Activated gamma-delta T cell treated with anti-CD3 and anti-CD28 coated beads, Interleukin-2, amount 50 U/mL, for 16 hours (primary cell): ENCODE data around the gene HTR1E.
"Not testable (repeated sequence)": the region's sequence is repeated elsewhere in the genome, so short reads cannot be mapped to it uniquely, and the experiment has no call there.

Source experiments
- DNase-seq: peaks from one replicate; pipeline ENCODE4 v3.0.0-alpha.2; 2020; ENCODE audit warnings: low read depth

The HTR1E gene

GRCh38 chr6:86973088-86973487, 35.8 kb downstream of the HTR1E start:
- DNase-seq: no peak

- DNase-seq: no peak
Measured at GRCh38 chr6:86978251-86978650, 40.9 kb downstream of the HTR1E start.

GRCh38 chr6:87001494-87001893, 64.2 kb downstream of the HTR1E start:
- DNase-seq: no peak

GRCh38 chr6:87002391-87002790, 65.1 kb downstream of the HTR1E start:
- DNase-seq: not testable (repeated sequence)

GRCh38 chr6:87006541-87006940, 69.2 kb downstream of the HTR1E start:
- not testable (repeated sequence) for DNase-seq

- not testable (repeated sequence) for DNase-seq
Measured at GRCh38 chr6:87009581-87009980, 72.3 kb downstream of the HTR1E start.

GRCh38 chr6:87012035-87012434, 74.7 kb downstream of the HTR1E start:
- no peak for DNase-seq

GRCh38 chr6:87012743-87013142, 75.4 kb downstream of the HTR1E start:
- no peak for DNase-seq

- DNase-seq: no peak
Measured at GRCh38 chr6:87016772-87017171, 79.4 kb downstream of the HTR1E start.

- DNase-seq: no peak
Measured at GRCh38 chr6:87027021-87027420, 89.7 kb downstream of the HTR1E start.

- DNase-seq: no peak
Measured at GRCh38 chr6:87029711-87030314, 92.5 kb downstream of the HTR1E start.

GRCh38 chr6:87040729-87041128, 103.4 kb downstream of the HTR1E start:
- no peak for DNase-seq

GRCh38 chr6:87045521-87046075, 108.3 kb downstream of the HTR1E start:
- DNase-seq: no peak

GRCh38 chr6:87049779-87050178, 112.5 kb downstream of the HTR1E start:
- no peak for DNase-seq

GRCh38 chr6:87053312-87053711, 116.0 kb downstream of the HTR1E start:
- no peak for DNase-seq

- no peak for DNase-seq
Measured at GRCh38 chr6:87054143-87054833, 117.0 kb downstream of the HTR1E start.

- no peak for DNase-seq
Measured at GRCh38 chr6:87059943-87060342, 122.6 kb downstream of the HTR1E start.

- DNase-seq: no peak
Measured at GRCh38 chr6:87065117-87065516, 127.8 kb downstream of the HTR1E start.
